Stimulated activated CD4-positive, alpha-beta T cell treated with anti-CD3 and anti-CD28 coated beads, Interleukin-1b, Interleukin-23, amount 100 ng/mL, for 24 hours (primary cell): ENCODE data around the gene IP6K3.
A peak's percentile ranks its signal among the peaks of the same experiment; 100 is the strongest.

Experiments used
- DNase-seq, 4 experiments: peaks; one replicate each; pipeline ENCODE4 v3.0.0-alpha.2; 2020; ENCODE audit warnings: low read depth in 4 of 4, low spot score in 1 of 4

The IP6K3 gene

DNA sequence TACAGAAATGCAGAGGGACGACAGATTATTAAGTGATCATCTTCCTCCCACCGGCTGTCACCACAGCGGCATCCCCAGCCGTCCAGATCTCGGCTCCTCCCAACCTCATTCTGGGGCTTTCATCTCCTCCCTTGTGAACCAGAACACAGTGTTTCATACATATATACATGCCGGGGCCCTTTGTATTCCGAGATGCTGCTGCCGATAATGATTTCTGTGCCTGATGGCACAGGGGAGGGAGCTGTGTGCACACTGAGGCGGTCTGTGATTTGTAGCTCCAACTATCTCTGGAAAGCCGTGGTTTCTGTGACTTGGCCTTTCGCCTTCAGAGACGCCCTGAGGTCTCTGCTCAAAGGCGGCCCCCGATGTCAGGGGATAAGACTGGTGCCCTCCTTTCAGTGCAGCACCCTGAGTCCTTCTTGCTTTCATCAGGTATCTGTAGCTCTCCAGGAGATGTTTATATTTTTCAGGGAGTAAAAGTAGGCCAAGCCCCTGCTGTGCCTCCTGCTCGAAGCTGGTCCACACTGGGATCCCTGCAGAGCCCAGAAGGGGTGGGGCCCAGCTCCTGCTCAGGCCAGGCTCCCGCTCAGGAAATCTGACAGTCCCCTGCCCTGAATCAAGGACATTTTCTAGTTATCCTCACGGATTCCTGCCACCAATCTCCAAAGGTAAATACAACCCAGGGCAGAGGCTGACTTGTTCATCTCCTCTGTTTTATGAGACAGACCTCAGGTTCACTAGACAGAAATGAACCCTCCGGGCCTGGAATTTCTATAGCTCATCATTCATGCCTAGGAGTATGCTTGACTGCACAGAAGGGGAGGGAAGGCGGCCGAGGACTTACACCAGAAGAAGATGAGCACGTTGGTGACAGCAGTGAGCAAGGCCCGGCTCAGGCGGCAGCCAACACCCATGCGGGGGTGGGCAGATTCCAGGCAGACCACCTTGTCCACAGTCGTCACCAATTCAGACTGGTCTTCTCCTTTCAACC is 31.0 kb upstream of the IP6K3 start:
- no peak for DNase-seq

DNA sequence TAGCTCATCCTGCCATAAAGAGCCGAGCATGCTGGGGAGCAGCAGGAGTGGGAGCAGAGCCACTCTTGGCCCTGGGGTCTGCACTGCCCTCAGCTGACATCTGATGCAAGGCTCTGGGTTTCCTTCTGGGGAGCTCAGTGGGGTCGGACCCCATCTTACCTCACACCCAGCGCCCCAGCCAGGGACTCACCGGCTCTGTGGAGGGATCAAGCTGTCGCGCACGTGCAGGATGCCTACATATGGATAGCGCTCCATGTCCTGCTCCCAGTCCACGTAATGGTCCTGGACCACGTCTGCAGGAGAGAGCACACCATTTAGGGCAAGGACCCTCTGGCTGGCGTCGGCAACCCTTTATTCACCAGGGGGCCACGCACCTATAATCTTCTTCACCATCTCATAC is 30.1 kb upstream of the IP6K3 start:
- DNase-seq = no peak

DNA sequence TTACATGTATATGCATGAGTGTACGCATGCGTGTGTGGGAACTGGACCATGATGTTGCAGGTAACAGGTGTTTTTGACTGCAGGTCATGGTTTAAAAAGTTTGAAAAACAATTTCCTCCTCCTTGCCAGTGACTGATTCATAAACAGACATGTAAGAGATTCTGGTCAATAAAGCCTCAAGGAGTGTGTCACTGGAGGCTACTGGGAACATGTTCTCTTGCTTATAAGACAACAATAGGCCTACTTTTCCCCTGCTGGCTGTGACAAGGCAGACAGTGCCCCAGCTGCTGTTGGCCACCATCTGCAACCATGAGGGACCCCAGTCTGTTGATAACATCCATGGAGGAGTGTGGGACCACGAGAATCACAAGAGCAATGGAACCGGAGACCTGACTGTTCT is 29.5 kb upstream of the IP6K3 start:
- no peak for DNase-seq

DNA sequence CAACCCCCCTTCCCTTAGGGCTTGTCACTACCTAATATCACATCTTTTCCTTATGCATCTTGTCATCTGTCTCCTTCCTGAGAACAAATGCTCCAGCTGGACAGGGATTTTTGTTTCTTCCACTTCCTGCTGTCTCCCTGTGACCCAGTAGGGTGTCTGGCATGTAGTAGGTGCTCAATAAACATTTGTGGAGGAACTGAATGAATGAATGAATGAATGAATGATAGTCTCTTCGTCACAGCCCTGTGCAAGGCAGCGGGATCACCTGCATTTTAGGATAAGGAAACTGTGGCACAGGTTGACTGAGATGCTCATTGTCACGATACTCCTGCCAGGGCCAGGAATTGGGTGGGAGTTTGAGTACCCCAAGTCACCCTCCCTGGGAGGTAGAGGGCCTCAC is 28.1 kb upstream of the IP6K3 start:
- no peak for DNase-seq

DNA sequence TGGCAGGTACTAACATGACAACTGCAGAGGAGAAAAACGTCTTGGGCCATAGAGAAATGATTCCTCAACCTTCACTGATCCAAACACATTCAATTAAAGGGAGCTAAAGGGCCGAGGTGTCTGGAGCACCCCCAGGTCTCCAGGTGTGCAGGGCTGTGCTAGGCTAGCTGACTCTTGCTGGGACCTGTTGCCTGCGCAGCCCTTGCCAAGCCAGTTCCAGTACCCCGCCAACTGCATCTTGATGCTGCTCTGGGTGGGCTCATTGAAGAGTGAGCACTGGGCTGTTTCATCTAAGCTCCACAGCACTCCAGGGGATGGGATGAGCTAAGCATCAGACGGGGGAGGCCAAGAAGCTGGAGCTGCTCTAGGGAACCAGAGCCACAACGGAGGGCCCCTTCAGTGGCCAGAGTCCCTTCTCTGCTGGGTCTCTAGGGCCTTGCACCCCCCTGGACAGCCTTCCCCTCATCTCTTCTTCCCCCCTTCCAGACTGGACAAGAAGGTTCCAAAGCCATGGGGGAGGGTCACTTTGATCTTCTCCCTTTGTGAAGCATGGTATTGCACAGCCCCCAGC is 26.3 kb upstream of the IP6K3 start:
- DNase-seq = no peak

DNA sequence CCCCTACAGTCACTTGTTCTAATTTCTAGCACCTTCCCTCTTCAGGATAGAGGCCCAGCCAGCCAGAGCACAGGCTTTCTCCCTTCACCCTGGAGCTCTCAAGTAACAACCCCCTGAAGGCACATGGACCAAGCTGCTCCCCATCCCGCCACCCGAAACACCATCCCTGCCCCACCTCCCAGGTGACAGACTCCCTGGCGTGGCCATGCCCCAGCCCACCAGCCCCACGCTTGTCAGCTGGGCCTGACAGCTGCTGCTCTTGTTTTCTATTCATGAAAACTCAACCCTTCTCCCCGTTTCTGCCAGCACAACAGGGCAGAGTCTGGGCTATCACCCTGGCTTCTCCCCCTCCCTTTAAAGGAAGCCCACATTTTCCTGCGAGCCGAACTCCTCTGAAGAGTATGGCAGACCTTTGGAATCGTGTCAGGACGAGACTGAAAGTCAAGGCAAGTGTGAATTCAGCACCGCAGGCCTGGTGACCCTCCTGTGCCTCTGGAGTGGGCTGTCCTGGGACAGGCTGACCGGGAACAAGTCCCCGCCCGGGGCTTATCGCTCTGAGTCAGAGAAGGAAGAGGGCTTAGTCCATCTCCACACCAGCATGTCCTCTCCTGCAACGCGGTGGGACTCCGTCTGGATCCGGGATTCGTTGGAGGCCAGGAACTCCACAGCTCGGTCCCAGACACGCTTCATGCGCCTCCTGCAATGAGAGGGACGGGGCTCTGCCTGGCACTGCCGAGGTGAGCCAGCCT is 25.6 kb upstream of the IP6K3 start:
- DNase-seq = no peak

DNA sequence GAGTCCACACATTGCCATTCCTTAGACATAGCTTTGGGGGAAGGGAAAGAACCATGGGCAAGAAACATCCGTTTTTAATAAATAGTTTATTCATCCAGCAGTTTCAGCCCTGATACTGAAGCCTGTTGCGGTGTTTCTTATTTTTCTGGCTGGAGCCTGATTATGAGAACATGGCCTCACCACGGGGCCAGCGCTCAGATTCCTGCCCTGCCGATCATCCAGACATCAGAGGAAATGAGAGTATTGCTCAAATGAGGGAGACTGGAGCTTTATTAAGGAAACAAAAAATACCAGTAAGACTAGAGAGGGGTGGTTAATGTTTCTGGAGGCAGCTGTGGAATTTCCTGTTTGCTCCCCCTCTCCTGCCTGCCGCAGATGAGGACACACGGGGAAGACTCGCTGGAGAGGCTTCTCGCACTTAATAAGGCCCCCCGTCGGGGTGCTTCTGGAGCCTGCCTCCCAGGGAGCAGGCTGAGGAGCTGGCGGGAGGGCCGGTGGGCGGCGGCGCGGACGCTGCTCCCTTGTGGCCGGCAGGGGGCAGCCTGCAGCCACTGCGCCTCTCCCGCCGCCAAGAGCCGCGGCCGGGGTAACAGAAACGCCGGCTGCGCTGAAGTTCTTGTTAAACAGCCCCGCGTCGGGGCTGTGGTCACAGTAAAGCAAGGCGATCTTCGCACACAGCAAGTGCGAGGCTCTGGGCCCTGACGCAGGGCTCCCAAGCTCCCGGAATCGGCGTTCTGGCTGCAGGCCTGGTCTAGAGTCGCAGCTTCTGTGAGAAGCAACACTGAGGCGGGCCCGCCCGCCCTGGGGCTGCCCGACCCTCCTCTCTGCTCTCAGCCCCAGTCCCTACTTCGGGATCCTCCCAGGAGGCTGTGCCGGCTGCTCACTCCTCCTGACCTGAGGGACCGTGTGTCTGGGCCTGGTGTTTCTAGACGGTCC is 24.7 kb upstream of the IP6K3 start:
- peak in 3 of 4 experiments; percentile 40 to 47 (median 46) for DNase-seq

DNA sequence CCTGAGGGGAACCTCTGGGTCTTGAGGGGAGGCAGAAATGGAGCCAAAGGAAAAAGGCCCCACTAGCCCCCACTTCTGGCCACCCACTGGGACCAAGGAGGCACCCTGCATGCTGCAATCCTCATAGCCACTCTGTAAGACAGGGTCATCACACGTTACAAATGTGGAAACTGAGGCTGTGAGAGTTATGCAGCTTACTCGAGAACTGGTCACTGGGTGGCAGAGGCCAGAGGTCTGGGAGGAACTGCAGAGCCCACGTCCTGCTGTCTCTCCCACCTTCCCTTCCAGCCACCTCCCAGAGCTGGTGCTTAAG is 24.1 kb upstream of the IP6K3 start:
- DNase-seq = no peak

DNA sequence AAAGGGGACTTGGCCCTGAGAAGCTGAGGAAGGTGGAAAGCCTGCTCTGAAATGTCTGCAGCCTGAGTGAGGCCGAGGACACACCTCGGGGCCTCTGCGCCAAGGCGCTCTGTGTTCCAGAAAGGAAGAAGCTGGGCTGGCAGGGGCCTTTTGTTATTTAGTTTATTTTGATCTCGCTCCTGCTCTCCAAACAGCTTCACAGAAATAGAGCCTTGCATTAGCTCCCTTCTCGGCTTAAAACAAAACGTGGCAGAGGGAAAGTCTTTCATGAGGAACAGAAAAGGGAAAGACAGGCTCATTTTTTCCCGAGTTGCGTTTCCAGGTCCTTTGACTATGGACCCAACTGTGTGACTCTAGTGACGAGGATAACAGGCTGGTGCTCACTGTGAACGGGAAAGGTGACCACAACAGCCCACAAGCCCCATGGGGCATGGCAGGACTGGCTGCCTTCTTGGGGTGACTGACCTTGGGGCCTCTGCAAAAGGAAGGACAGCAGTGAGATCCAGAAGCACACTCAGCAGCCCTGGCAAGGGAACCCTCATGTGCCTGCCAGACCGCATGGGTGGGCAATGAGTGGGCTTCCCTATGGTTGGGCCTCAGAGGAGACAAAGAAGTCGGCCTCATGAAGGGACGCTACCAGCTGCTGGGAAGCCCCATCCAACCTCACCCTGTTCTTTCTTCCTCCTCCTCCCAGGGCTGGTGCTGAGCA is 23.6 kb upstream of the IP6K3 start:
- no peak for DNase-seq

DNA sequence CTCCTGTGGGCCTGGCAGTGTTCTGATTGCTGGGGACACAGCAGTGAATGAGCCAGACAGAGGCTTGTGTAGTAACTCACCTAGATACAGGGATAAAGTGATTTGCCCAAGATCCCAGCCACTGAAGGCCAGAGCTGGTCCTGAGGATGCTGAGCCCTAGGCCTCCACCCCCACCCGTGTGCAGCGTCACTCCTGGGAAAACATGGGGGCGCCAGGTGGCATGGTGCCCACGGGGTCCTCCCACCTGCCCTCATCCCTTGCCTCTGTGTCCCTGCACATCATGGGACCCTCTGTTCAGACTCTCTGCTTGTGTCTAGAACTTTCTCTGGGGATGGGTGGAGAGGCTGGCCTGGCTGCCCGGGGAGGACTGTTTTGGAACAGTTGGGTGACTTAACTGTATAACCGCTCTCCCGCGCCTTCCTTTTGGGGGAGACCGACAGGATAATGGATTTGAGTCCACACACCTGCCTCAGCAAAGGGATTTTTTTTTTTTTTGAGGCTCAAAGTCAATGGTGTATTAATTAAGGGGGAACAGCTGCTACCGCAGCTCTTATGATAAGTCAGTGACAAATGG is 22.6 kb upstream of the IP6K3 start:
- no peak for DNase-seq

DNA sequence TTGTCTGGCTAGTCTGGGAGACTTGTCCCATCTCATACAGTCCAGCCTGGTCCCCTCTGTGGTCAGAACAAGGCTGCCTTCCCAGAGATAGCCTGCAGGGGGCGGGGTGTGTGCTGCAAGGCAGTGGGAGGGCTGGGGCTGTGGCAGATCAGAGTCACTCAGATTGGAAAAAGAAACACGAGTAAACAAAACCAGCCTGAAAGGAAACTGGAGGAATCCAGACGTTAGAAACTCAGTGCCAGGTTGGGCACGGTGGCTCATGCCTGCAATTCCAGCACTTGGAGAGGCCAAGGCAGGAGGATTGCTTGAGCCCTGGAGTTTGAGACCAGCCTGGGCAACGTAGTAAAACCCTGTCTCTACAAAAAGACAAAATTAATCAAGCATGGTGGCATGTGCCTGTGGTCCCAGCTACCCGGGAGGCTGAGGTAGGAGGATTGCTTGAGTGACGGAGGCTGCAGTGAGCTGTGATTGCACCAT is 22.0 kb upstream of the IP6K3 start:
- DNase-seq = peak; percentile 48 to 70 (median 62)

DNA sequence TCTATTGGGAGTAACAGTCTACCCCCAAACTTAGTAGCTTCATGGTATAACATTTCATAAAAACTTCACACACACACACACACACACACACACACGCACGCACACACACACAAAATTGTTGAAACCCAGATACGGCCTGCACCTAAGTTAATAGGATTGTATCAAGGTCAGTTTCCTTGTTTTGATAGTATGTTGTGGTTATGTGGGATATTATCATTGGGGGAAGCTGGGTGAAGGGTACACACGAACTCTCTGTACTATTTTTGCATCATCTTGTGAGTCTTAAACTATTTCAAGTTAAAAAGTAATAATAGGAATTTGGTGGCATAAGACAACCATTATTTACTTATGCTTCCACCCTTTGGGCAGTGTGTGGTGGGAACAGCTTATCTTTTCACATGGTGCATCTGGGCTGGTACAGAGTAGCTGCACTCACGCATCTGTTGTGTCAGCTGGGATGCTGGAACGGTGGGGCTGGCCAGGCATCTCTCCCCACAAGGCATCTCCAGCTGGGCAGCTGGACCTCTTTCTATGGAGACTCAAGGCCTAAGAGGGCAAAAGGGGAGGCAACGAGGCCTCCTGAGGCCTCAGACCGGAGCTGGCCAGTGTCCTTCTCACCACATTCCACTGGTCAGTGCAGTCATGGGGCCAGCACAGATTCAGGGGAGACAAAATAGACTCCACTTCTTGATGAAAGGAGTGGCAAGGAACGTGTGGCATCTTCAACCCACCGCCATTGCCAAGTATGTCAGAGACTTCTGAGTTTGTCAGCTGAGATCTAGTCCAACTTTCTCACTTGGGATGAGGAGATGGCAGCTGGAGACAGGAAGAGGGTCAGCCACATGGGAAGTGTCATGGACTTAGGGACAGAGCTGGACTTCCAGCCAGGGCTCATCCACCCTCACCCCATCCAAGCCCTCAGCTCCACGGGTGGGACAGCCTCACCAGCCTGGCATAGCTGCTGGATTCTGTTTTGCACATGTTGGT is 20.5 kb upstream of the IP6K3 start:
- no peak for DNase-seq

DNA sequence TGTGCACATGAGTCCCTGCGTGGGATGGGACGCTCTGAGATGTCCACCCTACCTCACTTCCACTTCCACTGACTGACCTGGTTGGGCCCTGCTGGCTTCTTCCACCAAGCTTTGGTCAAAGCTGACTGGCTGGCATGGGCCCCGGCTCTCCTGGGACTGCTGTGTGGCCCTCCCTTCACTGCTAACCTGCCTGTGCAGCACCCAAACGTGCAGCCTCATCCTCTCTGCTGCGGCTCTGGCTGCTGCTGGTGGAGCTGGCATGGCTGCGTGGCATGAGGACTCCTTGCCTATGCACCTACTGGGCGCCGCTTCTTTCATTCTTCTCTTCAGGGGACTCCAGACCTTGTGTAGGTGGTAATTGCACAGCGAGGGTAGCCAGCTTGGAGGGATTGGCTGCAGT is 18.7 kb upstream of the IP6K3 start:
- DNase-seq = no peak

DNA sequence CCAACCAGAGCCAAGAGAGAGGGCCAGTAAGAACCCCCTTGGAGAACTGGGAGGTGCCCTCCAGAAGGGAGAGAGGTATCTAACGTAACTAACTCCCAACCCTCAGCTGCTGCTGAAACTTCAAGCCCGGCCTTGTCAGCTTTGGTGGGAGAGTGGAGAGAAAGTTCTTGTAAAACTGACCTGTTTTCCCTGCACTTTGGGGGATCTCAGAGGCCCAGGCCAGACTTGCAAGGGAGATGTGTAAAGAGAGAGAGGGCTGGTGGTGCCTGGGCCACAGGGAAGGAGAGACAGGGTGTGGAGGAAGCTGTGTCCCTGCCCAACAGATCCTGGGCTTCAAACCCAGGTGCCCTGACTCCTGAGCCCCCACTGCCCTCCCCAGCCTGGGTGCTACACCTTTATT is 17.3 kb upstream of the IP6K3 start:
- DNase-seq = no peak

DNA sequence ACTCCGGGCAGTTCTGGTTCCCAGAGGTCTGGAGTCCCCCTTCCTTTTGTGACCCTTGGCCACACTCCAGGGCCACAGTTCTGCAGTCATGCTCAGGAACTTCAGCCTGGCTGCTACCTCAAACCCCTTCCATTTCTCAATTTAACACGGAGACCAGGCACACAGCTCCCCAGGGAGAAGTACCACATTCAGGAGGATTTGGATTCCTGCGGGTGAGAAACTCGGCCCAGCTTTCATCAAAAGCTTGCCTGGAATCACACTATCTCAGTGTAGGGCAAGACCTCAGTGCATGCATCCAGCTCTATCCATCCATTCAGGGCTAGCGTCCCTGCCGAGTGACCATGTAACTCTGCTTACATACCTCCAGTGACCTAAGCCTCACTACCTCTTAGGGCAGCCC is 16.8 kb upstream of the IP6K3 start:
- no peak for DNase-seq

DNA sequence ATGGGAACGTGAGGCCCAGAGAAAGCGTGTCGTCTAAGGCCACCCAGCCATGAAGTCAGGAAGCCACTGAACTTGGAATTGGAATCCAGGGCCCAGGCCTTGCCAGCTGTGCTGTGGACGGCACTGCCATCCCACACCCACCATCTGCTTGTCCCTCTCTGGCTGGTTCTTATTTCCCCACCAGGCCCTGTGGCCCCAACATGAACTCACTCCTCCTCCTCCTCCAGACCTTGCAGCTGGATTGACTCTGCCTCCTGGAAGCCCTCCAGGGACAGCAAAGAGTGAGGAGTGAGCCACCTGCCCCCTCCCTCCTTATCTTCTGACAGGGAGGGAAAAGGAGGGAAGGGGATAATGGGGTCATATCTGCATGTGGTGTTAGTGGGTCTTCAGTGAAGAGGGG is 16.0 kb upstream of the IP6K3 start:
- no peak for DNase-seq

DNA sequence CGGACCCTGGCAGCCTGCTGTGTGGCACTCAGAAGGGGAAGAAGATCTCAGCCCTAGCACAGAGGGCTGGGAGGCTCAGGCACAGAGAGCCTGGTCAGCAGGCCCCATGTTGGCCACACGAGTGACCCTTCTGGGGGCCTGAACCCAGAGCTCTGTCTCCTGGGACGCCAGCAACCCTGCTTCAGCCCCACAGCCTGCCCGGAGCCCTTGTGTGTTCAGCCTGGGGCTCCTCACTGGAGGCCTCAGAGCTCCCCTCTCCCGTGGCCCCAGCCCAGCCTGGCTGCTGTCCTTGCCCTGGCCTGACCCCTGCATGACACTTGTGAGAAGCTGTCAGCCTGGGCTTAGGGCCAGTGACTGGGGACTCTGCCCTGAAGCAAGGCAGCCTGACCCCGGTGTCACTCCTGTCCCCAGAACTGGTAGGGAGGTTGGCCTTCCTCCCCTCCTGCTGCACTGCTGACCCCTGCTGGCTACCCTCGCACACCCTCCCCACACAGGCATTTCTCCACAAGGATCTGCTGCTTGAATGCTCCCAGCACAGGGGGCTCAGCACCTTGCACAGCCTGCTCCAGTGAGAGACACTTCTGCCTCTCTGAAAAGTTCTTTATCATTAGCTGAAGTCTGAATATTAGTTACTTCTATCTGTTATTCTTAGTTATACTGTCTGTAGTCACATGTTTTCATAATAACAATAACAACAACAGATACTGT is 15.4 kb upstream of the IP6K3 start:
- DNase-seq = peak in 2 of 4 experiments; percentile 7 to 20

DNA sequence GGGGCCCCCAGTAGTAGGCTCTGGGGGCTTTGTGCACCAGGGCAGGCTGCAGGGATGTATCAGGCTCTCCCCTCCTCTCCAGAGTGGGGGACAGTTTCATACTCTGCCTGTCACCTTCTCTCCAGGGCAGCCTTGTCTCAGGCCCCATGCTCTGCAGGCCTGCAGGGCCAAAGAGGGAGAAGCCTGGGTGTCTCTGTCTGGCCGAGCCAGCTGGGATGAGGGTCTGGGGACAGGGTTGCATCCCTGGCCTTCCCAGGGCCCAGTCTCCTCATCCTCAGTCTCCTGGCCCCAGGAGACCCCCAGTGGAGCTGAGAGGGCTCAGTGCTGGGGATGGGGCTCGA is 14.8 kb upstream of the IP6K3 start:
- no peak for DNase-seq
